ENCODE results near the gene DUSP8. TPM values are rescaled to one million over a fixed set of nuclear protein-coding genes. Genes with fewer than 3 reads are reported as not detected.
A peak's percentile ranks its signal among the peaks of the same experiment; 100 is the strongest.

Gene DUSP8
- total RNA-seq, 1 donor from 2014 or later: 7.7 TPM

DNA sequence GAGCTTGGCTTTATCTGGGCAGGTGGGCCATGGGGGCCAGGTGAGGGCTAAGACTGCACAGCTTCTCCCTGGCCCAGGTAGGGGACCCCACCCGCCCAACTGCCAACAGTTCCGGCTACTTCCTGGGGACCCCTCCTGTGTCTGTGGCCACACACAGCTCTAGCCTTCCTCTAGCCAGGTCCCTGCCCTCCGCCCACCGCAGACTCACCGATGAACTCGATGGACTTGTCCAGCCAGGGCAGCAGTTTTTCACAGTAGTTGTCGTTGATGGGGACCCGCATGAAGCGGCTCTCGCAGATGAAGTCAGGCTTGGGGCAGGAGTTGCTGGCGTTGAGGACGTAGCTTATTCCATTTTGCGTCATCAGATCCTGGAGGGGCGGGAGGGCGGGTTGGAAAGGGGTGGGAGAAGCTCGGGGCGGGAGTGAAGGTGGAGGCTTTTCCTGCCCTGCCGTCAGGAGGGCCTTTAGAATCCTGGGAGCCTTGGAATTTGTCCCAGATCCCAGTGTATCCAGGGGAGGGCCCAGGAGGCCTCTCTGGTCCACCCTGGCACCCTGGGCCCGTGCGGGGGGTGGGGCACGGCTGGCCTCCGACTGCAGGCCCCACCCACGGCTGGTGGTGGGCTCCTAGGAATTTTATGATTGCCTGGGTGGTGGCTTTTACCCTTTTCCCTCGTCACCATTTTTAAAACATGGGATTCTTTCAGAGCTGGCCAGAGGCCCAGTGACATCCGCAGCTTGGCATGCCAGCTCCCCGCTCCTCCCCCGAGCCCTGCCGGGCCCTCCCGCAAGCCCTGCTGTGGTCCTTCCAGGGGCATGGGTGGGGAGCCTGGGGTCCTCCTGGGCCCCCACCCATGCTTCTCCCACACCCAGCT, 13.9 kb downstream of the DUSP8 start:
- H3K27ac Mint-ChIP-seq (ENCODE audit: unreplicated experiment): peak overlapping the region; percentile 89
- peak overlapping the region; percentile 18 for H3K4me3 Mint-ChIP-seq (ENCODE audit: unreplicated experiment)
- peaks cover 4% of the 10 kb centered on the region for H3K36me3 Mint-ChIP-seq (ENCODE audit: unreplicated experiment)
- peaks cover 29% of the 10 kb centered on the region for H3K4me1 Mint-ChIP-seq (ENCODE audit: unreplicated experiment)
- no peaks in the 10 kb centered on the region for H3K9me3 Mint-ChIP-seq (ENCODE audit: unreplicated experiment)
- TF ChIP-seq, protein P1, sequence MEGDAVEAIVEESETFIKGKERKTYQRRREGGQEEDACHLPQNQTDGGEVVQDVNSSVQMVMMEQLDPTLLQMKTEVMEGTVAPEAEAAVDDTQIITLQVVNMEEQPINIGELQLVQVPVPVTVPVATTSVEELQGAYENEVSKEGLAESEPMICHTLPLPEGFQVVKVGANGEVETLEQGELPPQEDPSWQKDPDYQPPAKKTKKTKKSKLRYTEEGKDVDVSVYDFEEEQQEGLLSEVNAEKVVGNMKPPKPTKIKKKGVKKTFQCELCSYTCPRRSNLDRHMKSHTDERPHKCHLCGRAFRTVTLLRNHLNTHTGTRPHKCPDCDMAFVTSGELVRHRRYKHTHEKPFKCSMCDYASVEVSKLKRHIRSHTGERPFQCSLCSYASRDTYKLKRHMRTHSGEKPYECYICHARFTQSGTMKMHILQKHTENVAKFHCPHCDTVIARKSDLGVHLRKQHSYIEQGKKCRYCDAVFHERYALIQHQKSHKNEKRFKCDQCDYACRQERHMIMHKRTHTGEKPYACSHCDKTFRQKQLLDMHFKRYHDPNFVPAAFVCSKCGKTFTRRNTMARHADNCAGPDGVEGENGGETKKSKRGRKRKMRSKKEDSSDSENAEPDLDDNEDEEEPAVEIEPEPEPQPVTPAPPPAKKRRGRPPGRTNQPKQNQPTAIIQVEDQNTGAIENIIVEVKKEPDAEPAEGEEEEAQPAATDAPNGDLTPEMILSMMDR (IDR thresholded peaks at IDR 0.05): no peak
- peak; percentile 87 for DNase-seq (ENCODE audit: extremely low spot score, unreplicated experiment)
- no peaks in the 10 kb centered on the region for H3K27me3 Mint-ChIP-seq (ENCODE audit: unreplicated experiment)

DNA sequence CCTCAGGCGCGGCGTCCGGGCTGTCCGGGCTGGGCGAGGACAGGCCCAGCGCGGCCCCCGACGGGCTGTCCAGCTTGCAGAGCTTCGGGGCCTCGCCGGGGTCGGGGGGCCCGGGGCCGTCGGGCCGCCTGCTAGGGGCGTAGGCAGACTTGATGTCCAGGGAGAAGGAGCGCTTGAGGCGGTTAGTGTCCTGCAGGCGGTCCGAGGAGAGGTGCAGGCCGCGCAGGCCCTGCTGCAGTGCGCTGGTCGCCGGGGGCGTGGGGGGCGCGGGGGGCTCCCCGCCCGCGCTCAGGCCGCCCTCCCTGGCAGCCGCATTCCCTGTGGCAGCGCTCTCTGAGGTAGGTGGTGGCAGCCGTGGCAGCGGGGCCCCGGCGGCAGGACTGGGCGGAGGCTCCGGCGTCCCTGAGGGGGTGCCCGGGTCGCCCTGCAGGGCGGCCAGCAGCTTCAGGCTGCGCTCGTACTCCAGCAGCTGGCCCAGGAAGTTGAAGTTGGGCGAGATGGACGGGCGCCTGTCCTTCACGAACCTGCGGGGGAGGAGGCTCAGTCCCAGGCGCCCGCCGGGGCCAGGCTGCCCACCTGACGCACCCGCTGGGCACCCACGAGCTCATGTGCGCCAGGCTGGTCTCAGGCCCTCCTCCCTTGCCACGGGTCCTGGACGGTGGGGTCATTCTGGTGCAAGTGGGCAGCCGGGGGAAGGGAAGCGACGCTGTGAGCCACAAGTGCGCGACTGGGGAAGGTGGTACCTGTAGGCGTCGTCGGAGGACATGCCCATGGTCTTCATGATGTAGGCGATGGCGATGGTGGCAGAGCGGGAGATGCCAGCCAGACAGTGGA, 14.8 kb downstream of the DUSP8 start:
- H3K9me3 Mint-ChIP-seq (ENCODE audit: unreplicated experiment): no peaks in the 10 kb centered on the region
- no peak overlapping the region for H3K4me3 Mint-ChIP-seq (ENCODE audit: unreplicated experiment)
- H3K36me3 Mint-ChIP-seq (ENCODE audit: unreplicated experiment): peaks cover 3% of the 10 kb centered on the region
- H3K4me1 Mint-ChIP-seq (ENCODE audit: unreplicated experiment): peaks cover 32% of the 10 kb centered on the region
- DNase-seq (ENCODE audit: extremely low spot score, unreplicated experiment): no peak
- H3K27ac Mint-ChIP-seq (ENCODE audit: unreplicated experiment): peak overlapping the region; percentile 89
- TF ChIP-seq, protein P1 (IDR thresholded peaks at IDR 0.05): no peak
- no peaks in the 10 kb centered on the region for H3K27me3 Mint-ChIP-seq (ENCODE audit: unreplicated experiment)

DNA sequence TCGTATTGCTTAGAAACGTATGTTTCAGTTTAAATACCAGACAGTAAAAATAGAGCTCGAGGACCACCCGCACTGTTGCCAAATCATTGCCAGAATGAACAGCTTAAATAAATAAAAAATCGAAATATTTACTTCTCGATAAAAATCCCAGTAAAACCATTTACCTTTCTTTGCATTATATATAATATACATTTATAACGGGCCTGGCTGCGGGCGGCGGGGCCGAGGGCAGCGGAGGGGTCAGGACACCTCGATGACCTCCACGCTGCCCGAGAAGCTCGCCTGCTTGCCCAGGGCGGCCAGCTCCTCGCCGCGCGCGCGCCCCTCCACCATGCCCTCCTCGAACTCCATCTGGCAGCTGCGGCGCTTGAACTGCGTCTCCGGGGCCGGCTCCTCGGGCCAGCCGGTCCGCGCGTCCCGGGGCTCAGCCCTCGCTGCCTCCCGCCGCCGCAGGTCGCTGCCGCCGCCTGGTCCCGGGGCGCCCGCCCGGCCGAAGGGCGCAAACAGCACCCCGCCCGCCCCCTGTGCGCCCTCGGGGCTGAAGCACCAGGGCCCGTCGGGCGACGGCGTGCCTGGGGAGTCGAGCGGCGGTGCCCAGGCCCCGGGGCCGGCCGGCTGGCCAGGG, 15.7 kb downstream of the DUSP8 start:
- Mint-ChIP-seq H3K4me3 (ENCODE audit: unreplicated experiment) (no peak overlapping the region), H3K36me3 (ENCODE audit: unreplicated experiment) (no peaks in the 10 kb centered on the region), H3K27me3 (ENCODE audit: unreplicated experiment) (no peaks in the 10 kb centered on the region), H3K27ac (ENCODE audit: unreplicated experiment) (no peak overlapping the region), H3K9me3 (ENCODE audit: unreplicated experiment) (no peaks in the 10 kb centered on the region), H3K4me1 (ENCODE audit: unreplicated experiment) (peaks cover 32% of the 10 kb centered on the region)
- DNase-seq (ENCODE audit: extremely low spot score, unreplicated experiment): no peak
- TF ChIP-seq, protein P1 (IDR thresholded peaks at IDR 0.05): no peak

DNA sequence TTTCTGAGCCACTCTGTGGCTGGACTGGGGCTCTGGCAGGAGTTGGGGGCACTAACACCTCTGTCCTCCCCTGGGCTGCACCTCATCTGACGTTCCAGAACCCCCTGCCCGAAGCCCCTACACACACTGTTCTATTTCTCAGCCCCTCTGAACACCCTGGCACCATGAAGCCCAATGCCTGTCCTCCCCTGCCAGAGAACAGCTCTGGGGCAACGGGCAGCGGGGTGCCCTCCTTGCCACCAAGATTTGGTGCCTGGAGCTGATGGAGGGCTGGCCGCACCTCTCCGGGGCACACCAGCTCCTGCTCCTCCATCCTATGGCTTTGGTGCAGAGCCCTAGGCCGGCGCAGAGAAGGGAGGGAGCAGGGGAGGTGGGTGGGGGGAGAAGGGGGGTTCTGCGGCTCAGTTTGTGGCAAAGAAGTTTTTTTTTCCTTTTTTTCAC, 16.3 kb downstream of the DUSP8 start:
- DNase-seq (ENCODE audit: extremely low spot score, unreplicated experiment): no peak
- Mint-ChIP-seq H3K4me3 (ENCODE audit: unreplicated experiment) (no peak overlapping the region), H3K9me3 (ENCODE audit: unreplicated experiment) (no peaks in the 10 kb centered on the region), H3K27me3 (ENCODE audit: unreplicated experiment) (no peaks in the 10 kb centered on the region), H3K36me3 (ENCODE audit: unreplicated experiment) (no peaks in the 10 kb centered on the region), H3K27ac (ENCODE audit: unreplicated experiment) (no peak overlapping the region), H3K4me1 (ENCODE audit: unreplicated experiment) (peaks cover 31% of the 10 kb centered on the region)
- TF ChIP-seq, protein P1 (IDR thresholded peaks at IDR 0.05): no peak

Data from osteocyte (in vitro differentiated cells).